SK-N-SH treated with all-trans-retinoic acid at 6 μM for 48 hours (cell line): ENCODE data around the gene OPRL1.

Experiments
- ATAC-seq: fragments of 200-7000 bp; cut with Tn5 transposase; 3 replicates; pipeline ENCODE4 v1.9.1; 2020; ENCODE audit warnings: mild to moderate bottlenecking, moderate library complexity
- ARNTL ChIP-seq: fragments of 450-650 bp; formaldehyde crosslinking; IDR thresholded peaks from 2 replicates; pipeline ENCODE4 v1.5.0; 2020; ENCODE audit warnings: low read depth, mild to moderate bottlenecking, moderate library complexity, borderline replicate concordance
- BACH2 ChIP-seq: fragments of 250-450 bp; sonication (Bioruptor Pico); IDR thresholded peaks from 2 replicates; pipeline ENCODE4 v1.9.0; 2021; ENCODE audit warnings: mild to moderate bottlenecking, borderline replicate concordance
- CREB5 ChIP-seq: fragments of 250-450 bp; sonication (Bioruptor Pico); IDR thresholded peaks from 2 replicates; pipeline ENCODE4 v1.5.1; 2020; ENCODE audit warnings: low read depth, mild to moderate bottlenecking, moderate library complexity
- CSRNP3 ChIP-seq: fragments of 250-450 bp; sonication (Bioruptor Pico); IDR thresholded peaks from 2 replicates; pipeline ENCODE4 v1.5.1; 2021; ENCODE audit warnings: mild to moderate bottlenecking, moderate library complexity
- ESRRG ChIP-seq: fragments of 250-450 bp; sonication (Bioruptor Pico); IDR thresholded peaks from 2 replicates; pipeline ENCODE4 v1.6.1; 2021; ENCODE audit warnings: mild to moderate bottlenecking
- GLIS3 ChIP-seq: fragments of 250-450 bp; sonication (Bioruptor Pico); IDR thresholded peaks from 2 replicates; pipeline ENCODE4 v1.5.0; 2020; ENCODE audit warnings: mild to moderate bottlenecking, moderate library complexity
- ISL1 ChIP-seq: fragments of 250-450 bp; sonication (Bioruptor Pico); IDR thresholded peaks from 2 replicates; pipeline ENCODE4 v2.1.2; 2022; ENCODE audit warnings: mild to moderate bottlenecking, moderate library complexity
- OSR1 ChIP-seq: fragments of 250-450 bp; sonication (Bioruptor Pico); IDR thresholded peaks from 2 replicates; pipeline ENCODE4 v1.8.0; 2022; ENCODE audit warnings: moderate library complexity, mild to moderate bottlenecking, inconsistent platforms
- PATZ1 ChIP-seq: fragments of 250-450 bp; sonication (Bioruptor Pico); IDR thresholded peaks from 2 replicates; pipeline ENCODE4 v1.8.0; 2020; ENCODE audit warnings: mild to moderate bottlenecking, moderate library complexity, borderline replicate concordance
- PPARA ChIP-seq: fragments of 250-450 bp; sonication (Bioruptor Pico); IDR thresholded peaks from 2 replicates; pipeline ENCODE4 v1.5.0; 2020; ENCODE audit warnings: mild to moderate bottlenecking, borderline replicate concordance
- RARB ChIP-seq: fragments of 250-450 bp; sonication (Bioruptor Pico); IDR thresholded peaks from 2 replicates; pipeline ENCODE4 v1.8.0; 2021; ENCODE audit warnings: mild to moderate bottlenecking, moderate library complexity
- SNAI2 ChIP-seq: fragments of 250-450 bp; sonication (Bioruptor Pico); IDR thresholded peaks from 2 replicates; pipeline ENCODE4 v1.5.0; 2020; ENCODE audit warnings: mild to moderate bottlenecking, moderate library complexity
- TCF4 ChIP-seq: fragments of 250-450 bp; sonication (Bioruptor Pico); IDR thresholded peaks from 2 replicates; pipeline ENCODE4 v1.8.0; 2021; ENCODE audit warnings: mild to moderate bottlenecking, moderate library complexity, borderline replicate concordance
- TOX ChIP-seq: fragments of 250-450 bp; sonication (Bioruptor Pico); IDR thresholded peaks from 2 replicates; pipeline ENCODE4 v1.8.0; 2021; ENCODE audit warnings: mild to moderate bottlenecking, moderate library complexity, borderline replicate concordance
- TSHZ2 ChIP-seq: fragments of 250-450 bp; sonication (Bioruptor Pico); IDR thresholded peaks from 2 replicates; pipeline ENCODE4 v1.5.0; 2020; ENCODE audit warnings: mild to moderate bottlenecking, moderate library complexity
- ZC3H10 ChIP-seq: fragments of 250-450 bp; sonication (Bioruptor Pico); IDR thresholded peaks from 2 replicates; pipeline ENCODE4 v1.5.1; 2021; ENCODE audit warnings: mild to moderate bottlenecking, moderate library complexity
- ZFP30 ChIP-seq: fragments of 450-650 bp; formaldehyde crosslinking; IDR thresholded peaks from 2 replicates; pipeline ENCODE4 v1.5.0; 2022; ENCODE audit warnings: mild to moderate bottlenecking, moderate library complexity
- ZNF565 ChIP-seq: fragments of 450-650 bp; formaldehyde crosslinking; conservative IDR thresholded peaks from 2 replicates; pipeline ENCODE4 v1.5.0; 2020; ENCODE audit warnings: low read depth, mild to moderate bottlenecking, moderate library complexity
- ZNF70 ChIP-seq: fragments of 450-650 bp; formaldehyde crosslinking; IDR thresholded peaks from 2 replicates; pipeline ENCODE4 v1.5.0; 2020; ENCODE audit warnings: mild to moderate bottlenecking, moderate library complexity
- ZNF8 ChIP-seq: fragments of 450-650 bp; formaldehyde crosslinking; IDR thresholded peaks from 2 replicates; pipeline ENCODE4 v1.5.0; 2020; ENCODE audit warnings: mild to moderate bottlenecking, moderate library complexity

The OPRL1 gene

GRCh38 chr20:64099880-64100565 is 20.1 kb downstream of the OPRL1 start:
- ATAC-seq = no peak
- TF ChIP-seq ZC3H10 (CRISPR knock-in tag) (no peak), BACH2 (no peak), CREB5 (CRISPR knock-in tag) (no peak), OSR1 (no peak), SNAI2 (no peak), CSRNP3 (CRISPR knock-in tag) (no peak), RARB (CRISPR knock-in tag) (no peak), ISL1 (CRISPR knock-in tag) (no peak), ARNTL (no peak), TOX (no peak), ZNF565 (no peak), ESRRG (CRISPR knock-in tag) (no peak), PPARA (CRISPR knock-in tag) (no peak), GLIS3 (CRISPR knock-in tag) (no peak), ZNF8 (CRISPR knock-in tag) (no peak), PATZ1 (CRISPR knock-in tag) (no peak), ZFP30 (CRISPR knock-in tag) (no peak)

GRCh38 chr20:64100566-64100888 is 20.6 kb downstream of the OPRL1 start:
- TF ChIP-seq ZNF8 (CRISPR knock-in tag) (no peak), TCF4 (CRISPR knock-in tag) (no peak), PATZ1 (CRISPR knock-in tag) (no peak), TSHZ2 (no peak), ZNF70 (CRISPR knock-in tag) (no peak), ISL1 (CRISPR knock-in tag) (no peak), ESRRG (CRISPR knock-in tag) (no peak), CREB5 (CRISPR knock-in tag) (no peak), ZNF565 (no peak)
- no peak for ATAC-seq
